ENCODE measurements around the gene SLAMF9.

SLAMF9 gene

GRCh38 chr1:159985473-159985872 lies 31.4 kb upstream of the SLAMF9 start:
- no peak for DNase-seq (ENCODE audit: low spot score in 2 of 2)
- in situ Hi-C loops (cut with MboI; ENCODE audit: low sequenced_read_pairs), result no loop called here
- no peaks in the 10 kb centered on the region for H3K9me3 ChIP-seq
- H3K4me1 ChIP-seq, result no peaks in the 10 kb centered on the region
- no peaks in the 10 kb centered on the region for H3K36me3 ChIP-seq (replicated peaks)
- 0 out of 2 replicates have a peak, but pooled peaks cover 8% of the 10 kb centered on the region for H3K27me3 ChIP-seq (ENCODE audit: low read depth)
- H3K4me3 ChIP-seq, result no peak overlapping the region

- Histone ChIP-seq H3K36me3 (replicated peaks) (no peaks in the 10 kb centered on the region), H3K27me3 (ENCODE audit: low read depth) (peaks cover 19% of the 10 kb centered on the region), H3K9me3 (no peaks in the 10 kb centered on the region), H3K4me1 (no peaks in the 10 kb centered on the region), H3K4me3 (no peak overlapping the region)
- in situ Hi-C loops (cut with MboI; ENCODE audit: low sequenced_read_pairs), result no loop called here
- DNase-seq (ENCODE audit: low spot score in 2 of 2), result no peak
Observed at GRCh38 chr1:159983681-159984080, 29.6 kb upstream of the SLAMF9 start.

- in situ Hi-C loops (cut with MboI; ENCODE audit: low sequenced_read_pairs), result no loop called here
- no peaks in the 10 kb centered on the region for H3K9me3 ChIP-seq
- H3K27me3 ChIP-seq (ENCODE audit: low read depth), result peaks cover 19% of the 10 kb centered on the region
- no peaks in the 10 kb centered on the region for H3K4me1 ChIP-seq
- no peak overlapping the region for H3K4me3 ChIP-seq
- H3K36me3 ChIP-seq (replicated peaks), result no peaks in the 10 kb centered on the region
- no peak for DNase-seq (ENCODE audit: low spot score in 2 of 2)
Observed at GRCh38 chr1:159982280-159982679, 28.2 kb upstream of the SLAMF9 start.

GRCh38 chr1:159981351-159982055 lies 27.5 kb upstream of the SLAMF9 start:
- Histone ChIP-seq H3K36me3 (replicated peaks) (no peaks in the 10 kb centered on the region), H3K27me3 (ENCODE audit: low read depth) (peaks cover 19% of the 10 kb centered on the region)
- DNase-seq (ENCODE audit: low spot score in 2 of 2), result no peak

GRCh38 chr1:159980786-159981185 lies 26.7 kb upstream of the SLAMF9 start:
- H3K9me3 ChIP-seq, result no peaks in the 10 kb centered on the region
- no peak overlapping the region for H3K4me3 ChIP-seq
- peaks cover 19% of the 10 kb centered on the region for H3K27me3 ChIP-seq (ENCODE audit: low read depth)
- no peaks in the 10 kb centered on the region for H3K4me1 ChIP-seq
- DNase-seq (ENCODE audit: low spot score in 2 of 2), result no peak
- no peaks in the 10 kb centered on the region for H3K36me3 ChIP-seq (replicated peaks)
- in situ Hi-C loops (cut with MboI; ENCODE audit: low sequenced_read_pairs), result no loop called here

More at GRCh38 chr1:159981351-159982055, 27.5 kb upstream of the SLAMF9 start:
- no peak overlapping the region for H3K4me3 ChIP-seq
- H3K9me3 ChIP-seq, result no peaks in the 10 kb centered on the region
- no peaks in the 10 kb centered on the region for H3K4me1 ChIP-seq
- in situ Hi-C loops (cut with MboI; ENCODE audit: low sequenced_read_pairs), result no loop called here

GRCh38 chr1:159980076-159980475 lies 26.0 kb upstream of the SLAMF9 start:
- Histone ChIP-seq H3K9me3 (no peaks in the 10 kb centered on the region), H3K4me3 (no peak overlapping the region), H3K36me3 (replicated peaks) (no peaks in the 10 kb centered on the region), H3K4me1 (no peaks in the 10 kb centered on the region), H3K27me3 (ENCODE audit: low read depth) (peaks cover 19% of the 10 kb centered on the region)
- in situ Hi-C loops (cut with MboI; ENCODE audit: low sequenced_read_pairs), result no loop called here
- DNase-seq (ENCODE audit: low spot score in 2 of 2), result no peak

- no peak for DNase-seq (ENCODE audit: low spot score in 2 of 2)
- H3K4me1 ChIP-seq, result no peaks in the 10 kb centered on the region
- H3K36me3 ChIP-seq (replicated peaks), result no peaks in the 10 kb centered on the region
- in situ Hi-C loops (cut with MboI; ENCODE audit: low sequenced_read_pairs), result no loop called here
- peaks cover 15% of the 10 kb centered on the region for H3K27me3 ChIP-seq (ENCODE audit: low read depth)
- no peak overlapping the region for H3K4me3 ChIP-seq
- H3K9me3 ChIP-seq, result no peaks in the 10 kb centered on the region
Observed at GRCh38 chr1:159979257-159979656, 25.2 kb upstream of the SLAMF9 start.

- Histone ChIP-seq H3K27me3 (ENCODE audit: low read depth) (peaks cover 12% of the 10 kb centered on the region), H3K9me3 (no peaks in the 10 kb centered on the region), H3K4me3 (no peak overlapping the region), H3K4me1 (no peaks in the 10 kb centered on the region), H3K36me3 (replicated peaks) (no peaks in the 10 kb centered on the region)
- in situ Hi-C loops (cut with MboI; ENCODE audit: low sequenced_read_pairs), result no loop called here
- DNase-seq (ENCODE audit: low spot score in 2 of 2), result no peak
Observed at GRCh38 chr1:159978107-159978398, 24.0 kb upstream of the SLAMF9 start.

- peaks cover 10% of the 10 kb centered on the region for H3K27me3 ChIP-seq (ENCODE audit: low read depth)
- no peaks in the 10 kb centered on the region for H3K9me3 ChIP-seq
- H3K36me3 ChIP-seq (replicated peaks), result no peaks in the 10 kb centered on the region
- no peaks in the 10 kb centered on the region for H3K4me1 ChIP-seq
- no peak overlapping the region for H3K4me3 ChIP-seq
- in situ Hi-C loops (cut with MboI; ENCODE audit: low sequenced_read_pairs), result no loop called here
- DNase-seq (ENCODE audit: low spot score in 2 of 2), result no peak
Observed at GRCh38 chr1:159977364-159978106, 23.5 kb upstream of the SLAMF9 start.

GRCh38 chr1:159974350-159974965 lies 20.4 kb upstream of the SLAMF9 start:
- in situ Hi-C loops (cut with MboI; ENCODE audit: low sequenced_read_pairs), result no loop called here

GRCh38 chr1:159973350-159973940 lies 19.4 kb upstream of the SLAMF9 start:
- no peaks in the 10 kb centered on the region for H3K4me1 ChIP-seq
- H3K36me3 ChIP-seq (replicated peaks), result no peaks in the 10 kb centered on the region
- in situ Hi-C loops (cut with MboI; ENCODE audit: low sequenced_read_pairs), result no loop called here
- no peak for DNase-seq (ENCODE audit: low spot score in 2 of 2)
- peaks cover 3% of the 10 kb centered on the region; the same call in 1 of the 2 replicates for H3K27me3 ChIP-seq (ENCODE audit: low read depth)
- no peak overlapping the region for H3K4me3 ChIP-seq
- H3K9me3 ChIP-seq, result no peaks in the 10 kb centered on the region

More at GRCh38 chr1:159974350-159974965, 20.4 kb upstream of the SLAMF9 start:
- H3K9me3 ChIP-seq, result no peaks in the 10 kb centered on the region
- no peak overlapping the region for H3K4me3 ChIP-seq
- peaks cover 8% of the 10 kb centered on the region for H3K27me3 ChIP-seq (ENCODE audit: low read depth)
- H3K4me1 ChIP-seq, result no peaks in the 10 kb centered on the region
- no peak for DNase-seq (ENCODE audit: low spot score in 2 of 2)
- H3K36me3 ChIP-seq (replicated peaks), result no peaks in the 10 kb centered on the region

- no peaks in the 10 kb centered on the region for H3K36me3 ChIP-seq (replicated peaks)
- peaks cover 3% of the 10 kb centered on the region; the same call in 1 of the 2 replicates for H3K27me3 ChIP-seq (ENCODE audit: low read depth)
- no peak overlapping the region for H3K4me3 ChIP-seq
- no peak for DNase-seq (ENCODE audit: low spot score in 2 of 2)
- no peaks in the 10 kb centered on the region for H3K9me3 ChIP-seq
- H3K4me1 ChIP-seq, result no peaks in the 10 kb centered on the region
- in situ Hi-C loops (cut with MboI; ENCODE audit: low sequenced_read_pairs), result no loop called here
Observed at GRCh38 chr1:159972443-159973205, 18.6 kb upstream of the SLAMF9 start.

GRCh38 chr1:159970932-159971342 lies 16.9 kb upstream of the SLAMF9 start:
- Histone ChIP-seq H3K27me3 (ENCODE audit: low read depth) (peaks cover 3% of the 10 kb centered on the region; the same call in 1 of the 2 replicates), H3K36me3 (replicated peaks) (no peaks in the 10 kb centered on the region), H3K4me3 (no peak overlapping the region), H3K9me3 (no peaks in the 10 kb centered on the region), H3K4me1 (no peaks in the 10 kb centered on the region)
- DNase-seq (ENCODE audit: low spot score in 2 of 2), result no peak
- in situ Hi-C loops (cut with MboI; ENCODE audit: low sequenced_read_pairs), result no loop called here

Data from HAP-1 (cell line).